Gastrocnemius medialis (tissue), 4 donors: ENCODE results near the gene DNASE1L2.

ENCODE experiments used
- CTCF ChIP-seq, 5 experiments: fragments of 450-650 bp in 3 of 5; fragments of 200-600 bp in 2 of 5; sonication (generic) in 2 of 5; IDR thresholded peaks in 4 of 5; conservative IDR thresholded peaks in 1 of 5; 1 replicate in 4 of 5; 2 replicates in 1 of 5; pipeline ENCODE4 v1.5.1; 2016 to 2019; ENCODE audit warnings: antibody characterized with exemption in 5 of 5, mild to moderate bottlenecking in 3 of 5, moderate library complexity in 3 of 5
- POLR2A ChIP-seq, 2 donors: fragments of 450-650 bp; IDR thresholded peaks; one replicate each; pipeline ENCODE4 v1.6.1; 2017; ENCODE audit warnings: antibody characterized with exemption in 2 of 2, mild to moderate bottlenecking in 2 of 2, moderate library complexity in 2 of 2

DNA sequence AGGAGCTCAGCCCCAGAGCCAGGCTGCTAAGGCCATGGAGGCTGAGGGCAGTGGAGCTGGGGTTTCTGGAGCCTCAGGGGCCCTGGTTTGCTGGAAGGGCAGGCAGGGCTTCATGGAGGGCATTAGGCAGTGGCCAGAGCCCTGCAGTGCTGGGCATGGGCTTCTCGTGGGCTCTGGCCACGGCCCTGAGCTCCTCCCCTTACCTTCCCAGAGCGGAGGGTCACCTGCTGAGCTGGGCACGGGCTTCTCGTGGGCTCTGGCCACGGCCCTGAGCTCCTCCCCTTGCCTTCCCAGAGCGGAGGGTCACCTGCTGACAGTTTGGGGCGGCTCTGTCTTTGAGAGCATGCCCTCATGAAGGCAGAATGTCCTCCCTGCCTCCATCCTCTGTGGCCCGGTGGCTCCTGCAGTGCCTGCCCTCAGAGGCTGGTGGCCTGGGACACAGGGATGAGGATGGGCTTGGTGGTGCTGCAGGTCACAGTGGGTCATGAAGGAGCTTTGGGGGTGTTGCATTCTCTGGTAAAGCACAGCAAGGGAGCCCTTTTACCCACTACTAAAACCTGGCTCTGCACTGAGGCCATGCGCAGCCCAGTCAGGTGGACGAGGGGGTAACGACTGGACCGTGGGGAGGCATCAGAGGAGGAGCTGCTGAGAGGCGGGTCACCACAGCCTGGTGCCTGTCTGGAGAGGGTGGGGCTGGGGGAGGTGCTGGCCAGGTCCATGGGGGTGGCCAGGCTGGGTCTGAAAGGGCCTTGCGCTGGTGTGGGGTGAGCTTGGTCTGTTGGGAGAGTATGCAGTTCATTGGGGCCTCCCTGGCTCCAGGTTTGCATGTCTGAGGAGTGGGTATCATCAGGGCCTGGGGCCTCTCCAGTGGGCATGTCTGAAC lies 34.6 kb downstream of the DNASE1L2 start:
- TF ChIP-seq CTCF (IDR thresholded peaks at IDR 0.05 in 4 of 5, conservative IDR thresholded peaks at IDR 0.05 in 1 of 5) (no peak), POLR2A (IDR thresholded peaks at IDR 0.05) (no peak)
